WTC11 (cell line): ENCODE data around the gene PYHIN1. TPM values are rescaled to one million over a fixed set of nuclear protein-coding genes. Genes with fewer than 3 reads are reported as not detected.
A peak's percentile ranks its signal among the peaks of the same experiment; 100 is the strongest.

Experiments
- ATAC-seq: fragments of 200-7000 bp; cut with Tn5 transposase; 2 replicates; pipeline ENCODE4 v1.10.0; 2021; ENCODE audit warnings: mild to moderate bottlenecking, moderate library complexity
- Bru-seq: library from RNA; stranded (reverse); fragments of 400-500 nt; gene quantifications from one replicate; lab custom pipeline; 2021; lab: Mats Ljungman, UMichigan
- CTCF ChIA-PET: fragments of 300-600 bp; sonication (Branson Sonifier 250); formaldehyde crosslinking; loops from one replicate; lab custom pipeline; 2021; ENCODE audit warnings: antibody characterized with exemption; lab: Charles Lee
- POLR2A ChIA-PET: fragments of 350-600 bp; sonication (Branson Sonifier 250); formaldehyde crosslinking; loops from one replicate; lab custom pipeline; 2021; ENCODE audit warnings: antibody characterized with exemption; lab: Charles Lee
- DNase-seq: peaks from one replicate; pipeline ENCODE4 v3.0.0; 2021; ENCODE audit warnings: low spot score
- H3K27ac Mint-ChIP-seq: 2 replicates; pipeline ENCODE4 v1.8.0; 2021; ENCODE audit warnings: mixed read lengths
- H3K27me3 Mint-ChIP-seq: 2 replicates; pipeline ENCODE4 v1.8.0; 2021; ENCODE audit warnings: low read depth, mild to moderate bottlenecking, moderate library complexity, mixed read lengths
- H3K36me3 Mint-ChIP-seq: 2 replicates; pipeline ENCODE4 v1.8.0; 2021; ENCODE audit warnings: mixed read lengths
- H3K4me1 Mint-ChIP-seq: 2 replicates; pipeline ENCODE4 v1.8.0; 2022; ENCODE audit warnings: mixed read lengths
- H3K4me3 Mint-ChIP-seq: 2 replicates; pipeline ENCODE4 v1.8.0; 2021; ENCODE audit warnings: mild to moderate bottlenecking, moderate library complexity, mixed read lengths
- H3K9me3 Mint-ChIP-seq: 2 replicates; pipeline ENCODE4 v1.8.0; 2021; ENCODE audit warnings: mixed read lengths
- AR ChIP-seq: fragments of 250-450 bp; sonication (Bioruptor Pico); IDR thresholded peaks from 2 replicates; pipeline ENCODE4 v1.9.0; 2021; ENCODE audit warnings: mild to moderate bottlenecking
- ATF6 ChIP-seq: sonication (generic); formaldehyde crosslinking; IDR thresholded peaks from 2 replicates; pipeline ENCODE4 v1.8.1; 2023; ENCODE audit warnings: mild to moderate bottlenecking, missing genetic modification reagents
- FOXJ3 ChIP-seq: sonication (generic); formaldehyde crosslinking; IDR thresholded peaks from 2 replicates; pipeline ENCODE4 v1.9.0; 2021; ENCODE audit warnings: missing genetic modification reagents, mild to moderate bottlenecking, borderline replicate concordance
- FOXP1 ChIP-seq: sonication (generic); formaldehyde crosslinking; IDR thresholded peaks from 2 replicates; pipeline ENCODE4 v1.8.0; 2022; ENCODE audit warnings: missing genetic modification reagents, mild to moderate bottlenecking, moderate library complexity, borderline replicate concordance
- JAZF1 ChIP-seq: fragments of 250-450 bp; sonication (Bioruptor Pico); IDR thresholded peaks from 2 replicates; pipeline ENCODE4 v1.9.0; 2021; ENCODE audit warnings: moderate library complexity, mild to moderate bottlenecking, inconsistent platforms
- KAT7 ChIP-seq: sonication (generic); formaldehyde crosslinking; IDR thresholded peaks from 2 replicates; pipeline ENCODE4 v1.8.1; 2023; ENCODE audit warnings: missing genetic modification reagents, mild to moderate bottlenecking, borderline replicate concordance
- MYBL2 ChIP-seq: sonication (generic); formaldehyde crosslinking; IDR thresholded peaks from 2 replicates; pipeline ENCODE4 v1.8.1; 2023; ENCODE audit warnings: mild to moderate bottlenecking, moderate library complexity, missing genetic modification reagents
- NFE2L1 ChIP-seq: sonication (generic); formaldehyde crosslinking; IDR thresholded peaks from 2 replicates; pipeline ENCODE4 v1.8.1; 2023; ENCODE audit warnings: missing genetic modification reagents
- NR1H2 ChIP-seq: sonication (generic); formaldehyde crosslinking; IDR thresholded peaks from 2 replicates; pipeline ENCODE4 v1.9.0; 2021; ENCODE audit warnings: mild to moderate bottlenecking, moderate library complexity, missing genetic modification reagents
- NR2C2 ChIP-seq: sonication (generic); formaldehyde crosslinking; IDR thresholded peaks from 2 replicates; pipeline ENCODE4 v1.8.0; 2022; ENCODE audit warnings: mild to moderate bottlenecking, missing genetic modification reagents
- RELA ChIP-seq: sonication (generic); formaldehyde crosslinking; IDR thresholded peaks from 2 replicates; pipeline ENCODE4 v1.8.1; 2022; ENCODE audit warnings: missing genetic modification reagents, mild to moderate bottlenecking, borderline replicate concordance
- SMAD3 ChIP-seq: sonication (generic); formaldehyde crosslinking; IDR thresholded peaks from 2 replicates; pipeline ENCODE4 v1.8.0; 2022; ENCODE audit warnings: missing genetic modification reagents, mild to moderate bottlenecking, borderline replicate concordance
- SMAD4 ChIP-seq: sonication (generic); formaldehyde crosslinking; IDR thresholded peaks from 2 replicates; pipeline ENCODE4 v1.8.0; 2022; ENCODE audit warnings: mild to moderate bottlenecking, missing genetic modification reagents
- TEAD1 ChIP-seq: sonication (generic); formaldehyde crosslinking; IDR thresholded peaks from 2 replicates; pipeline ENCODE4 v1.8.0; 2022; ENCODE audit warnings: mild to moderate bottlenecking, missing genetic modification reagents
- TEAD4 ChIP-seq: sonication (generic); formaldehyde crosslinking; IDR thresholded peaks from 2 replicates; pipeline ENCODE4 v1.8.0; 2022; ENCODE audit warnings: mild to moderate bottlenecking, missing genetic modification reagents
- ZNF121 ChIP-seq: sonication (generic); formaldehyde crosslinking; IDR thresholded peaks from 2 replicates; pipeline ENCODE4 v1.8.0; 2023; ENCODE audit warnings: missing genetic modification reagents
- ZNF232 ChIP-seq: sonication (generic); formaldehyde crosslinking; IDR thresholded peaks from 2 replicates; pipeline ENCODE4 v1.8.0; 2022; ENCODE audit warnings: mild to moderate bottlenecking, missing genetic modification reagents
- ZNF263 ChIP-seq: sonication (generic); formaldehyde crosslinking; IDR thresholded peaks from 2 replicates; pipeline ENCODE4 v1.8.1; 2022; ENCODE audit warnings: low read depth, mild to moderate bottlenecking, moderate library complexity, missing genetic modification reagents
- ZNF317 ChIP-seq: sonication (generic); formaldehyde crosslinking; IDR thresholded peaks from 2 replicates; pipeline ENCODE4 v1.8.1; 2023; ENCODE audit warnings: low read depth, mild to moderate bottlenecking, moderate library complexity, missing genetic modification reagents, borderline replicate concordance
- ZNF671 ChIP-seq: fragments of 250-450 bp; sonication (Bioruptor Pico); IDR thresholded peaks from 2 replicates; pipeline ENCODE4 v1.8.0; 2021; ENCODE audit warnings: mild to moderate bottlenecking
- long read RNA-seq, 3 experiments: library from RNA in 1 of 3; library from capped mRNA in 1 of 3; library from polyadenylated mRNA in 1 of 3; unstranded in 2 of 3; stranded (forward) in 1 of 3; transcript quantifications; one replicate each; pipeline ENCODE4 v2.0.0, GENCODE V29; 2021
- total RNA-seq: library from RNA; stranded (reverse); gene quantifications from 3 replicates; pipeline ENCODE4 v1.2.3, GENCODE V29; 2021
- TF ChIP-seq, protein P1 (sequence below): sonication (generic); formaldehyde crosslinking; IDR thresholded peaks from 2 replicates; pipeline ENCODE4 v1.8.1; 2023; ENCODE audit warnings: mild to moderate bottlenecking, missing genetic modification reagents
- TF ChIP-seq, protein P2 (sequence below): sonication (generic); formaldehyde crosslinking; IDR thresholded peaks from 2 replicates; pipeline ENCODE4 v1.8.1; 2022; ENCODE audit warnings: mild to moderate bottlenecking, moderate library complexity, missing genetic modification reagents

Gene PYHIN1
- total RNA-seq (0.11 TPM in 1 of 3 replicates, not detected in the others), Bru-seq, nascent RNA (percentile 4 among the genes with signal in this experiment)
- long read RNA-seq, experiment 1, result 0 reads
- long read RNA-seq, experiment 2, result 0 reads
- long read RNA-seq, experiment 3, result 0 reads

DNA sequence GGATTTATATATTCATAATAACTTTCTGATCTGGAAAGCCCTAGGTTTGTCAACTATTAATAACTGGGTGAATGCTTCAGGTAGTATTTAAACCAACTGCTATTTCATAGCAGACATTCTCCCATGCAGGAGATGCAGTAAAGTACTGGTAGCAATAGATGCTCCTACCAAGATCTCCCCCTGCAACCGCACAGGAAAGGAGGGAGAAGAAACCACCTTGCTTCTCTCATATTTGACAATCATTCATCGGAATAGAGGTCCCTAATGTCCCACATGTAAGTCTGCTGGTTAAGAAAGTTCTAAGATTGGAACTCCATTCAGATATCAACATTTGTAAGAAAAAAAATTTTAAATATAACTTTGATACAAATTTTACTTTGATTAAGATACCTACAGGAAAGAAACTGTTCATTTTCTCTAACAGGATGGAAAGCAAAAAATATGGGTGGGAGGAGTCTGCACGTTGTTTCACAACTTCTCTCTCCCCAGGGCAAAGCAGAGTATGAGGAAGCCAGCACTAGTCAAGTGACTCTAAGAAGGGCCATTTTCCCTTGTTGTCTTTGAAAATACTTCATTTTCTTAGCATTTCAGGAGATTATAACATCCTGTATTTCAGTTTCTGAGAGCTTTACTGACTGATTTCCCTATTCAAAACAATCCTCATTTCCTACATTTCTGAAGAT, at the start of gene PYHIN1:
TSS of gene PYHIN1 (plus strand) at position 498 of the 683 bp plus-strand sequence. CDS start 5,359 bp downstream, outside the sequence.
- Mint-ChIP-seq H3K27ac (no peak within 1 kb of the TSS), H3K36me3 (peaks cover 7% of the 10 kb centered on the region), H3K4me3 (no peak within 1 kb of the TSS)
- TF ChIP-seq NR1H2 (CRISPR knock-in tag) (no peak), FOXP1 (CRISPR knock-in tag) (no peak), ZNF317 (CRISPR knock-in tag) (no peak), SMAD3 (CRISPR knock-in tag) (no peak), MYBL2 (CRISPR knock-in tag) (no peak), ATF6 (no peak), SMAD4 (CRISPR knock-in tag) (no peak), ZNF232 (CRISPR knock-in tag) (no peak), JAZF1 (no peak)
- TF ChIP-seq, protein P1, sequence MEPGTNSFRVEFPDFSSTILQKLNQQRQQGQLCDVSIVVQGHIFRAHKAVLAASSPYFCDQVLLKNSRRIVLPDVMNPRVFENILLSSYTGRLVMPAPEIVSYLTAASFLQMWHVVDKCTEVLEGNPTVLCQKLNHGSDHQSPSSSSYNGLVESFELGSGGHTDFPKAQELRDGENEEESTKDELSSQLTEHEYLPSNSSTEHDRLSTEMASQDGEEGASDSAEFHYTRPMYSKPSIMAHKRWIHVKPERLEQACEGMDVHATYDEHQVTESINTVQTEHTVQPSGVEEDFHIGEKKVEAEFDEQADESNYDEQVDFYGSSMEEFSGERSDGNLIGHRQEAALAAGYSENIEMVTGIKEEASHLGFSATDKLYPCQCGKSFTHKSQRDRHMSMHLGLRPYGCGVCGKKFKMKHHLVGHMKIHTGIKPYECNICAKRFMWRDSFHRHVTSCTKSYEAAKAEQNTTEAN (CRISPR knock-in tag), result no peak
- TF ChIP-seq, all 79 proteins: peak for 0
- peaks cover 5% of the 10 kb centered on the region; the same call in 1 of the 2 replicates for H3K27me3 Mint-ChIP-seq
- ChIA-PET CTCF (no interaction called here), POLR2A (no interaction called here)
- H3K9me3 Mint-ChIP-seq, result peaks cover 28% of the 10 kb centered on the region
- 0 out of 2 replicates have a peak, but pooled peaks cover 3% of the 10 kb centered on the region for H3K4me1 Mint-ChIP-seq
- DNase-seq, result no peak
- no peak for ATAC-seq

- ATAC-seq (no peak), DNase-seq (no peak)
- H3K4me3 Mint-ChIP-seq, result no peak overlapping the region
- no peaks in the 10 kb centered on the region for H3K36me3 Mint-ChIP-seq
- H3K9me3 Mint-ChIP-seq, result no peaks in the 10 kb centered on the region
- CTCF ChIA-PET, result interaction anchor here (0.6 kb wide), 1 partner anchor 103 kb away, joined by 3 read pairs; no protein-coding TSS in a partner anchor
- H3K27me3 Mint-ChIP-seq, result no peaks in the 10 kb centered on the region
- no peaks in the 10 kb centered on the region for H3K4me1 Mint-ChIP-seq
- TF ChIP-seq NFE2L1 (no peak), NR2C2 (CRISPR knock-in tag) (no peak), RELA (CRISPR knock-in tag) (no peak), MYBL2 (CRISPR knock-in tag) (no peak), ZNF671 (CRISPR knock-in tag) (no peak), FOXJ3 (CRISPR knock-in tag) (no peak), TEAD4 (CRISPR knock-in tag) (no peak), SMAD4 (CRISPR knock-in tag) (no peak), NR1H2 (CRISPR knock-in tag) (no peak), KAT7 (CRISPR knock-in tag) (no peak), ZNF121 (CRISPR knock-in tag) (no peak), TEAD1 (CRISPR knock-in tag) (no peak), ZNF263 (CRISPR knock-in tag) (no peak), AR (no peak)
- TF ChIP-seq, protein P2, sequence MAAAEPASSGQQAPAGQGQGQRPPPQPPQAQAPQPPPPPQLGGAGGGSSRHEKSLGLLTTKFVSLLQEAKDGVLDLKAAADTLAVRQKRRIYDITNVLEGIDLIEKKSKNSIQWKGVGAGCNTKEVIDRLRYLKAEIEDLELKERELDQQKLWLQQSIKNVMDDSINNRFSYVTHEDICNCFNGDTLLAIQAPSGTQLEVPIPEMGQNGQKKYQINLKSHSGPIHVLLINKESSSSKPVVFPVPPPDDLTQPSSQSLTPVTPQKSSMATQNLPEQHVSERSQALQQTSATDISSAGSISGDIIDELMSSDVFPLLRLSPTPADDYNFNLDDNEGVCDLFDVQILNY, result no peak
- POLR2A ChIA-PET, result no interaction called here
- no peak overlapping the region for H3K27ac Mint-ChIP-seq
Measured at GRCh38 chr1:158893654-158894053, 37.7 kb upstream of the PYHIN1 start.
